HG02943 (cell line): Measurements from ENCODE around the gene PIANP.
"Not testable (repeated sequence)": the region's sequence is repeated elsewhere in the genome, so short reads cannot be mapped to it uniquely, and the experiment has no call there.

Experiments
- ATAC-seq: cut with Tn5 transposase; IDR thresholded peaks from one replicate; pipeline ENCODE4 v1.9.1; 2021; ENCODE audit warnings: mild to moderate bottlenecking, low read depth, moderate library complexity; ENCODE audit not compliant: unreplicated experiment

PIANP gene

GRCh38 chr12:6708351-6708750 is 7.7 kb upstream of the PIANP start:
- not testable (repeated sequence) for ATAC-seq

- ATAC-seq = no peak
These were observed 3.0 kb upstream of the PIANP start for GRCh38 chr12:6703631-6704030.

GRCh38 chr12:6701078-6701768 is 608 bp upstream of the PIANP start:
- ATAC-seq = no peak

- no peak for ATAC-seq
These were observed 498 bp downstream of the PIANP start for GRCh38 chr12:6699989-6700645.

- ATAC-seq = no peak
These were observed 1.2 kb downstream of the PIANP start for GRCh38 chr12:6699259-6699988.

- no peak for ATAC-seq
These were observed 2.1 kb downstream of the PIANP start for GRCh38 chr12:6698352-6699046.

GRCh38 chr12:6697584-6698351 is 2.8 kb downstream of the PIANP start:
- no peak for ATAC-seq

GRCh38 chr12:6696690-6697583 is 3.7 kb downstream of the PIANP start:
- no peak for ATAC-seq

- ATAC-seq = no peak
These were observed 5.1 kb downstream of the PIANP start for GRCh38 chr12:6695313-6696045.

GRCh38 chr12:6694701-6695100 is 5.9 kb downstream of the PIANP start:
- no peak for ATAC-seq

- no peak for ATAC-seq
These were observed 6.7 kb downstream of the PIANP start for GRCh38 chr12:6693832-6694355.

- ATAC-seq = no peak
These were observed 7.7 kb downstream of the PIANP start for GRCh38 chr12:6692888-6693287.

GRCh38 chr12:6691473-6691872 is 9.1 kb downstream of the PIANP start:
- ATAC-seq = no peak

- ATAC-seq = peak; percentile 85
These were observed 11.4 kb downstream of the PIANP start, which contains the start of gene ZNF384 for GRCh38 chr12:6688999-6689882. ZNF384 (minus strand) TSS chr12:6689375; CDS start chr12:6679520, 9,855 bp downstream.

GRCh38 chr12:6688543-6688998 is 12.0 kb downstream of the PIANP start:
- ATAC-seq = no peak

GRCh38 chr12:6685814-6686213 is 14.8 kb downstream of the PIANP start:
- ATAC-seq = no peak

- no peak for ATAC-seq
These were observed 16.0 kb downstream of the PIANP start for GRCh38 chr12:6684609-6685008.
